ENCODE data around the gene SUMO3. TPM values are rescaled to one million over a fixed set of nuclear protein-coding genes. Genes with fewer than 3 reads are reported as not detected.

The SUMO3 gene
- total and polyA plus RNA-seq, 2 of the 4 experiments (the other 2 are of a cell fraction): 64.9 to 101 TPM

- H3K79me1 ChIP-seq (ENCODE audit: low read depth in 1 of 2, low read length in 2 of 2): no peaks in the 10 kb centered on the region
- no peaks in the 10 kb centered on the region for H4K20me1 ChIP-seq (ENCODE audit: insufficient read depth, low read length)
- no peak overlapping the region for H4K8ac ChIP-seq (ENCODE audit: low read depth in 2 of 2, low read length in 2 of 2)
- no peak overlapping the region for H3K9ac ChIP-seq (ENCODE audit: low read depth, low read length)
- POLR2A ChIA-PET (ENCODE audit: unreplicated experiment): no interaction called here
- H2AFZ ChIP-seq (replicated peaks; ENCODE audit: low read length, poor library complexity): no peak overlapping the region
- no peak overlapping the region for H2BK20ac ChIP-seq (ENCODE audit: low read depth, low read length)
- in situ Hi-C loops (cut with MboI; ENCODE audit: low sequenced_read_pairs): no loop called here
- H2BK120ac ChIP-seq (ENCODE audit: low read depth, low read length): no peak overlapping the region
- H2AK9ac ChIP-seq (replicated peaks; ENCODE audit: low read depth, low read length, poor library complexity): no peak overlapping the region
- no peak overlapping the region for H3K14ac ChIP-seq (replicated peaks; ENCODE audit: low read depth, low read length)
- no peak overlapping the region for H2BK15ac ChIP-seq (ENCODE audit: low read depth, low read length)
- no peak overlapping the region for H3K23ac ChIP-seq (ENCODE audit: low read depth, low read length)
- H3K4ac ChIP-seq (ENCODE audit: low read depth, low read length): no peak overlapping the region
- ATAC-seq (ENCODE audit: low read depth): no peak
- CTCF ChIA-PET: no interaction called here
- peaks cover 30% of the 10 kb centered on the region for H3K27me3 ChIP-seq (ENCODE audit: control insufficient read depth, insufficient read depth, low read length)
- H3K18ac ChIP-seq (ENCODE audit: low read depth, low read length): no peak overlapping the region
- peaks cover 5% of the 10 kb centered on the region; the same call in 1 of the 2 replicates for H3K4me1 ChIP-seq (ENCODE audit: control insufficient read depth, insufficient read depth, low read length)
- no peak overlapping the region for H3K27ac ChIP-seq (ENCODE audit: insufficient read depth, low read length)
- no peak overlapping the region for H4K5ac ChIP-seq (ENCODE audit: low read depth, low read length)
- H3K4me3 ChIP-seq (ENCODE audit: insufficient read depth, low read depth, low read length): no peak overlapping the region
- H2BK5ac ChIP-seq (ENCODE audit: low read depth, low read length, poor library complexity, severe bottlenecking): no peak overlapping the region
- dilution Hi-C loops (cut with HindIII; ENCODE audit: low sequenced_read_pairs, unreplicated experiment): no loop called here
- H4K91ac ChIP-seq (ENCODE audit: insufficient read depth, low read depth, low read length): no peak overlapping the region
- no TSS peak for BruUV-seq (replicated peaks)
- intact Hi-C loops (cut with micrococcal nuclease): no loop called here
- 80% methylated on average over 8 of the region's 9 CpGs; no CpG with 5 or more reads in 1 of the 2 experiments for WGBS, 2 experiments (ENCODE audit: extremely low coverage in 2 of 2, insufficient read length in 1 of 2)
- H3K9me3 ChIP-seq (ENCODE audit: control insufficient read depth, insufficient read depth, low read length): no peaks in the 10 kb centered on the region
- H3K56ac ChIP-seq (ENCODE audit: extremely low read depth, insufficient read depth, low read length): no peak overlapping the region
- no peak for DNase-seq
- H3K9me1 ChIP-seq (ENCODE audit: insufficient read depth, low read length): no peaks in the 10 kb centered on the region
- TF ChIP-seq POLR2A (IDR thresholded peaks at IDR 0.05; ENCODE audit: low read depth, low read length) (no peak), SMC3 (IDR thresholded peaks at IDR 0.05; ENCODE audit: low read depth, low read length) (no peak), USF2 (IDR thresholded peaks at IDR 0.05; ENCODE audit: low read depth, low read length) (no peak)
- no peaks in the 10 kb centered on the region for H3K36me3 ChIP-seq (ENCODE audit: control insufficient read depth, insufficient read depth, low read length)
- no peak overlapping the region for H3K4me2 ChIP-seq (ENCODE audit: low read depth, low read length)
- H2AK5ac ChIP-seq (ENCODE audit: low read depth, low read length): no peak overlapping the region
Observed at GRCh38 chr21:44838951-44839350, 21.1 kb upstream of the SUMO3 start.

Measured in IMR-90 (cell line).